ENCODE data around the gene VGLL4. TPM values are rescaled to one million over a fixed set of nuclear protein-coding genes. Genes with fewer than 3 reads are reported as not detected.

VGLL4 gene
- total and polyA plus RNA-seq, 2 of the 4 experiments (the other 2 are of a cell fraction): 26.2 to 35.4 TPM

- TF ChIP-seq MXI1 (IDR thresholded peaks at IDR 0.05; ENCODE audit: borderline replicate concordance, low read depth, low read length): no peak
These were observed 50.2 kb downstream of the VGLL4 start (continued) for GRCh38 chr3:11593318-11594034.

- H3K9me1 ChIP-seq (ENCODE audit: insufficient read depth, low read length): peaks cover 52% of the 10 kb centered on the region
- H3K36me3 ChIP-seq (ENCODE audit: control insufficient read depth, insufficient read depth, low read length): peaks cover 20% of the 10 kb centered on the region
- peaks cover 48% of the 10 kb centered on the region for H4K20me1 ChIP-seq (ENCODE audit: insufficient read depth, low read length)
- peak overlapping the region; percentile 50 for H4K91ac ChIP-seq (ENCODE audit: insufficient read depth, low read depth, low read length)
- H3K56ac ChIP-seq (ENCODE audit: extremely low read depth, insufficient read depth, low read length): peak overlapping the region; percentile 48; the same call in 1 of the 2 replicates
- DNase-seq (peak; percentile 68), ATAC-seq (ENCODE audit: low read depth) (peak; percentile 43)
- H3K79me1 ChIP-seq (ENCODE audit: low read depth in 1 of 2, low read length in 2 of 2): peaks cover 22 to 87% of the 10 kb centered on the region in 2 experiments
- in situ Hi-C loops (cut with MboI; ENCODE audit: low sequenced_read_pairs): no loop called here
- BruUV-seq (replicated peaks): no TSS peak
- peak overlapping the region; percentile 96 for H3K23ac ChIP-seq (ENCODE audit: low read depth, low read length)
- H3K18ac ChIP-seq (ENCODE audit: low read depth, low read length): peak overlapping the region; percentile 35
- peaks cover 41% of the 10 kb centered on the region for H3K4me1 ChIP-seq (ENCODE audit: control insufficient read depth, insufficient read depth, low read length)
- CTCF ChIA-PET: no interaction called here
- peak overlapping the region; percentile 86 for H2BK20ac ChIP-seq (ENCODE audit: low read depth, low read length)
- dilution Hi-C loops (cut with HindIII; ENCODE audit: low sequenced_read_pairs, unreplicated experiment): no loop called here
- peak overlapping the region; percentile 94 for H2BK5ac ChIP-seq (ENCODE audit: low read depth, low read length, poor library complexity, severe bottlenecking)
- H4K5ac ChIP-seq (ENCODE audit: low read depth, low read length): peak overlapping the region; percentile 36
- H3K27me3 ChIP-seq (ENCODE audit: control insufficient read depth, insufficient read depth, low read length): no peaks in the 10 kb centered on the region
- 0 out of 2 replicates have a peak, but pooled peaks have one; percentile 16 for TF ChIP-seq FOS (IDR thresholded peaks at IDR 0.05; ENCODE audit: low read depth, low read length)
- no peak for TF ChIP-seq RAD21 (IDR thresholded peaks at IDR 0.05; ENCODE audit: low read length)
- no peak for TF ChIP-seq MAZ (IDR thresholded peaks at IDR 0.05; ENCODE audit: borderline replicate concordance, low read depth, low read length)
- POLR2A ChIA-PET (ENCODE audit: unreplicated experiment): no interaction called here
- H2AK9ac ChIP-seq (replicated peaks; ENCODE audit: low read depth, low read length, poor library complexity): peak overlapping the region; percentile 31
- H3K4ac ChIP-seq (ENCODE audit: low read depth, low read length): peak overlapping the region; percentile 96
- H3K27ac ChIP-seq (ENCODE audit: insufficient read depth, low read length): peak overlapping the region; percentile 80
- H3K9me3 ChIP-seq (ENCODE audit: control insufficient read depth, insufficient read depth, low read length): no peaks in the 10 kb centered on the region
- peak overlapping the region; percentile 51 for H3K4me2 ChIP-seq (ENCODE audit: low read depth, low read length)
- peak overlapping the region; percentile 15 for H2AFZ ChIP-seq (replicated peaks; ENCODE audit: low read length, poor library complexity)
- peak overlapping the region; percentile 89 for H2BK120ac ChIP-seq (ENCODE audit: low read depth, low read length)
- no peak overlapping the region for H3K4me3 ChIP-seq (ENCODE audit: insufficient read depth, low read depth, low read length)
- peak overlapping the region; percentile 93 for H3K14ac ChIP-seq (replicated peaks; ENCODE audit: low read depth, low read length)
- peak overlapping the region; percentile 77 for H2AK5ac ChIP-seq (ENCODE audit: low read depth, low read length)
- peak overlapping the region in 1 of 2 experiments; percentile 71; a peak in 3 of 4 replicates for H4K8ac ChIP-seq (ENCODE audit: low read depth in 2 of 2, low read length in 2 of 2)
- intact Hi-C loops (cut with micrococcal nuclease): no loop called here
- peak overlapping the region; percentile 8 for H3K9ac ChIP-seq (ENCODE audit: low read depth, low read length)
- WGBS, 2 experiments (ENCODE audit: extremely low coverage in 2 of 2, insufficient read length in 1 of 2): no CpG with 5 or more reads among the region's 14 CpGs
- H2BK15ac ChIP-seq (ENCODE audit: low read depth, low read length): peak overlapping the region; percentile 81; the same call in 2 of the 3 replicates
These were observed 51.0 kb downstream of the VGLL4 start for GRCh38 chr3:11592445-11593298.

Data from IMR-90 (cell line).